Measurements from ENCODE around the gene RTCB. TPM values are rescaled to one million over a fixed set of nuclear protein-coding genes. Genes with fewer than 3 reads are reported as not detected.
"Not testable (repeated sequence)": the region's sequence is repeated elsewhere in the genome, so short reads cannot be mapped to it uniquely, and the experiment has no call there.

The RTCB gene
- total RNA-seq, 6 experiments from 2014 or later = 37.8 to 58.1 (median 48.2) TPM

DNA sequence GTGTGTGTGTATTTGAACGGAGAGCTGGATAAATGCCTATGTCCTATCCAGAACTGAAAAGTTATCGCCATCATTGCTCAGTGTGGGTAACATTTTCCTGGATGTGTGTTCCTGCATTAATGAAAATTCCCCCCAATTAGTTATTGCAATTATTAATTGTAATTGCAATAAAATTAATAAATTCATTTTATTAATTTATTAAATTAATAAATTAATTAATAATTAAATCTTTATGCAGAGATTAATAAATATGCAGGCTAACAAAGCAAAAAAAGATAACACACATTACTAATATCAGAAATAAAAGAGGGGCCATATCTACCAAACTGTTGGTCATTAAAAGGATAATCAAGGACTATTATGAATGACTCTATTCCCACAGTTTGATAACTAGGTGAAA, 50.8 kb downstream of the RTCB start:
- no peaks in the 10 kb centered on the region for H3K9me3 ChIP-seq
- ATAC-seq (no peak), DNase-seq (no peak)
- H3K4me1 ChIP-seq = no peaks in the 10 kb centered on the region
- WGBS (ENCODE audit: insufficient coverage, low coverage, low lambda C conversion rate, missing lambda C conversion rate) = 81% methylated on average over 2 of the region's 2 CpGs
- no peaks in the 10 kb centered on the region for H3K27me3 ChIP-seq
- H3K36me3 ChIP-seq = no peaks in the 10 kb centered on the region
- H3K27ac ChIP-seq = no peak overlapping the region
- intact Hi-C loops (cut with DNase I) = no loop called here
- no peak overlapping the region for H3K4me3 ChIP-seq
- TF ChIP-seq, protein P1, sequence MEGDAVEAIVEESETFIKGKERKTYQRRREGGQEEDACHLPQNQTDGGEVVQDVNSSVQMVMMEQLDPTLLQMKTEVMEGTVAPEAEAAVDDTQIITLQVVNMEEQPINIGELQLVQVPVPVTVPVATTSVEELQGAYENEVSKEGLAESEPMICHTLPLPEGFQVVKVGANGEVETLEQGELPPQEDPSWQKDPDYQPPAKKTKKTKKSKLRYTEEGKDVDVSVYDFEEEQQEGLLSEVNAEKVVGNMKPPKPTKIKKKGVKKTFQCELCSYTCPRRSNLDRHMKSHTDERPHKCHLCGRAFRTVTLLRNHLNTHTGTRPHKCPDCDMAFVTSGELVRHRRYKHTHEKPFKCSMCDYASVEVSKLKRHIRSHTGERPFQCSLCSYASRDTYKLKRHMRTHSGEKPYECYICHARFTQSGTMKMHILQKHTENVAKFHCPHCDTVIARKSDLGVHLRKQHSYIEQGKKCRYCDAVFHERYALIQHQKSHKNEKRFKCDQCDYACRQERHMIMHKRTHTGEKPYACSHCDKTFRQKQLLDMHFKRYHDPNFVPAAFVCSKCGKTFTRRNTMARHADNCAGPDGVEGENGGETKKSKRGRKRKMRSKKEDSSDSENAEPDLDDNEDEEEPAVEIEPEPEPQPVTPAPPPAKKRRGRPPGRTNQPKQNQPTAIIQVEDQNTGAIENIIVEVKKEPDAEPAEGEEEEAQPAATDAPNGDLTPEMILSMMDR (IDR thresholded peaks at IDR 0.05) = no peak
- TF ChIP-seq POLR2A (IDR thresholded peaks at IDR 0.05) = no peak

GRCh38 chr22:32360096-32360495, 52.0 kb downstream of the RTCB start:
- H3K27ac ChIP-seq; H3K4me1 ChIP-seq; H3K9me3 ChIP-seq; H3K36me3 ChIP-seq; H3K4me3 ChIP-seq; DNase-seq; H3K27me3 ChIP-seq; ATAC-seq; intact Hi-C loops (cut with DNase I): not testable (repeated sequence)
- 19% methylated on average over 5 of the region's 11 CpGs for WGBS (ENCODE audit: insufficient coverage, low coverage, low lambda C conversion rate, missing lambda C conversion rate)

GRCh38 chr22:32357567-32357966, 54.5 kb downstream of the RTCB start, which contains the start of gene RFPL3:
Gene RFPL3, plus strand, starts transcription at chr22:32357867. Its CDS starts 205 bp downstream, at chr22:32358072.
- DNase-seq; H3K36me3 ChIP-seq; H3K27ac ChIP-seq; intact Hi-C loops (cut with DNase I); H3K4me1 ChIP-seq; H3K4me3 ChIP-seq; H3K9me3 ChIP-seq; ATAC-seq; H3K27me3 ChIP-seq: not testable (repeated sequence)
- 46% methylated on average over 4 of the region's 9 CpGs for WGBS (ENCODE audit: insufficient coverage, low coverage, low lambda C conversion rate, missing lambda C conversion rate)

- no peaks in the 10 kb centered on the region for H3K36me3 ChIP-seq
- no peak overlapping the region for H3K27ac ChIP-seq
- WGBS (ENCODE audit: insufficient coverage, low coverage, low lambda C conversion rate, missing lambda C conversion rate) = 59% methylated on average over 2 of the region's 3 CpGs
- no peak for DNase-seq
- ATAC-seq = peak in 2 of 4 donors; percentile 21 to 35
- no peak for TF ChIP-seq POLR2A (IDR thresholded peaks at IDR 0.05)
- TF ChIP-seq, protein P1 (IDR thresholded peaks at IDR 0.05) = peak in 2 of 4 donors; percentile 13 to 15
- intact Hi-C loops (cut with DNase I) = no loop called here
- H3K27me3 ChIP-seq = no peaks in the 10 kb centered on the region
- no peaks in the 10 kb centered on the region for H3K9me3 ChIP-seq
- H3K4me3 ChIP-seq = no peak overlapping the region
- no peaks in the 10 kb centered on the region for H3K4me1 ChIP-seq
These were observed 56.3 kb downstream of the RTCB start for GRCh38 chr22:32355760-32356159.

GRCh38 chr22:32354360-32355351, 57.4 kb downstream of the RTCB start:
- Histone ChIP-seq H3K27me3 (no peaks in the 10 kb centered on the region), H3K9me3 (no peaks in the 10 kb centered on the region), H3K4me3 (peak overlapping the region in 1 of 3 donors; percentile 10), H3K4me1 (no peaks in the 10 kb centered on the region), H3K36me3 (no peaks in the 10 kb centered on the region), H3K27ac (no peak overlapping the region)
- TF ChIP-seq, protein P1 (IDR thresholded peaks at IDR 0.05) = no peak
- no peak for TF ChIP-seq POLR2A (IDR thresholded peaks at IDR 0.05)
- WGBS (ENCODE audit: insufficient coverage, low coverage, low lambda C conversion rate, missing lambda C conversion rate) = 75% methylated on average over 19 of the region's 30 CpGs
- intact Hi-C loops (cut with DNase I) = no loop called here
- no peak for DNase-seq
- peak; percentile 54 to 80 (median 62) for ATAC-seq

All from right lobe of liver (tissue), 6 donors.